Esophagus squamous epithelium (tissue), 5 donors: ENCODE data around the gene GSG1L. TPM values are rescaled to one million over a fixed set of nuclear protein-coding genes. Genes with fewer than 3 reads are reported as not detected.

Experiments
- DNase-seq: peaks from one replicate; lab custom pipeline; 2025; lab: John Stamatoyannopoulos, UW
- H3K27ac ChIP-seq, 4 donors: fragments of 200-600 bp; sonication (generic); one replicate each; pipeline ENCODE4 v1.5.1; 2016 to 2019; ENCODE audit warnings: mild to moderate bottlenecking in 1 of 4
- H3K27me3 ChIP-seq, 4 donors: fragments of 200-600 bp; sonication (generic); 1 replicate in 3 of 4; 2 replicates in 1 of 4; pipeline versions ENCODE4 v1.5.1 to v1.6.0; 2017 to 2021; ENCODE audit warnings: antibody characterized with exemption in 1 of 4
- H3K36me3 ChIP-seq, 3 donors: fragments of 200-600 bp; sonication (generic); one replicate each; pipeline ENCODE4 v1.5.1; 2016 to 2019
- H3K4me1 ChIP-seq, 3 donors: fragments of 200-600 bp; sonication (generic); one replicate each; pipeline ENCODE4 v1.5.1; 2017 to 2019
- H3K4me3 ChIP-seq, 4 donors: fragments of 200-600 bp; sonication (generic); 1 replicate in 3 of 4; 2 replicates in 1 of 4; pipeline ENCODE4 v1.5.1; 2016 to 2019; ENCODE audit warnings: mild to moderate bottlenecking in 2 of 4, moderate library complexity in 1 of 4
- H3K9me3 ChIP-seq, 3 donors: fragments of 200-600 bp; sonication (generic); one replicate each; pipeline ENCODE4 v1.5.1; 2016 to 2019
- POLR2A ChIP-seq, 4 donors: fragments of 450-650 bp; IDR thresholded peaks; one replicate each; pipeline ENCODE4 v1.6.1; 2017; ENCODE audit warnings: antibody characterized with exemption in 4 of 4, mild to moderate bottlenecking in 4 of 4, moderate library complexity in 3 of 4
- WGBS, 2 donors: methylation state at CpG; one replicate each; pipeline ENCODE4 v1.1.5; 2018; 5-methylcytosine and 5-hydroxymethylcytosine counted together
- intact Hi-C: fragments of 100-400 bp; cut with DNase I; formaldehyde crosslinking; loops from one replicate; pipeline ENCODE4 v1.15.0; 2022
- total RNA-seq, 4 donors: library from RNA; depleted of rRNA; stranded (reverse); fragments of >200 nt; gene quantifications; one replicate each; pipeline ENCODE4 v1.1.0, GENCODE V29; 2016
- TF ChIP-seq, protein P1 (sequence below), 6 experiments: fragments of 450-650 bp in 4 of 6; fragments of 200-600 bp in 2 of 6; sonication (generic) in 2 of 6; IDR thresholded peaks; one replicate each; pipeline ENCODE4 v1.5.1; 2016 to 2019; ENCODE audit warnings: antibody characterized with exemption in 6 of 6, mild to moderate bottlenecking in 4 of 6, moderate library complexity in 4 of 6
- donor health status: DM: yes; HTN: yes; CAD: no.

Gene GSG1L
- total RNA-seq, 4 donors from 2014 or later = under 0.01 to 0.21 TPM; not detected in 2

DNA sequence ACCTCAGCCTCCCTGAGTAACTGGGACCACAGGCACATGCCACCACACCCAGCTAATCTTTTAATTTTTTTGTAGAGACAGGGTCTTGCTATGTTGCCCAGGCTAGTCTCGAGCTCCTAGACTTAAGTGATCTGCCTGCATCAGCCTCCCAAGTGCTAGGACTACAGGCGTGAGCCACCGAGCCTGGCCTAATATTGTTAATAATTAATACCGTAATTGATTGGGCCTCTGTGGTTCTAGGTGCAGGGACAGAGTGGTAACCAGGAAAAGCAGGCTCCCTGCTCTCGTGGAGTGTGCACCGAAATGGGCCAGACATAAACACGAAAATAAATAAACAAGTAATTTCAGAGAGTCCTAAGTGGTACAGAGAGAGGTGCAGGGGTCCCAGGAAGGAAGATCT, 241.0 kb downstream of the GSG1L start:
- WGBS, 2 donors = 45 to 65% methylated on average over 7 of the region's 7 CpGs
- H3K27me3 ChIP-seq = peaks cover 0 to 28% (median 0%) of the 10 kb centered on the region in 4 donors
- no peak overlapping the region for H3K4me3 ChIP-seq
- DNase-seq = no peak
- no peak for TF ChIP-seq POLR2A (IDR thresholded peaks at IDR 0.05)
- TF ChIP-seq, protein P1, sequence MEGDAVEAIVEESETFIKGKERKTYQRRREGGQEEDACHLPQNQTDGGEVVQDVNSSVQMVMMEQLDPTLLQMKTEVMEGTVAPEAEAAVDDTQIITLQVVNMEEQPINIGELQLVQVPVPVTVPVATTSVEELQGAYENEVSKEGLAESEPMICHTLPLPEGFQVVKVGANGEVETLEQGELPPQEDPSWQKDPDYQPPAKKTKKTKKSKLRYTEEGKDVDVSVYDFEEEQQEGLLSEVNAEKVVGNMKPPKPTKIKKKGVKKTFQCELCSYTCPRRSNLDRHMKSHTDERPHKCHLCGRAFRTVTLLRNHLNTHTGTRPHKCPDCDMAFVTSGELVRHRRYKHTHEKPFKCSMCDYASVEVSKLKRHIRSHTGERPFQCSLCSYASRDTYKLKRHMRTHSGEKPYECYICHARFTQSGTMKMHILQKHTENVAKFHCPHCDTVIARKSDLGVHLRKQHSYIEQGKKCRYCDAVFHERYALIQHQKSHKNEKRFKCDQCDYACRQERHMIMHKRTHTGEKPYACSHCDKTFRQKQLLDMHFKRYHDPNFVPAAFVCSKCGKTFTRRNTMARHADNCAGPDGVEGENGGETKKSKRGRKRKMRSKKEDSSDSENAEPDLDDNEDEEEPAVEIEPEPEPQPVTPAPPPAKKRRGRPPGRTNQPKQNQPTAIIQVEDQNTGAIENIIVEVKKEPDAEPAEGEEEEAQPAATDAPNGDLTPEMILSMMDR (IDR thresholded peaks at IDR 0.05) = no peak
- H3K9me3 ChIP-seq = no peaks in the 10 kb centered on the region
- intact Hi-C loops = no loop called here
- H3K4me1 ChIP-seq = no peaks in the 10 kb centered on the region
- H3K27ac ChIP-seq = no peak overlapping the region
- H3K36me3 ChIP-seq = no peaks in the 10 kb centered on the region

DNA sequence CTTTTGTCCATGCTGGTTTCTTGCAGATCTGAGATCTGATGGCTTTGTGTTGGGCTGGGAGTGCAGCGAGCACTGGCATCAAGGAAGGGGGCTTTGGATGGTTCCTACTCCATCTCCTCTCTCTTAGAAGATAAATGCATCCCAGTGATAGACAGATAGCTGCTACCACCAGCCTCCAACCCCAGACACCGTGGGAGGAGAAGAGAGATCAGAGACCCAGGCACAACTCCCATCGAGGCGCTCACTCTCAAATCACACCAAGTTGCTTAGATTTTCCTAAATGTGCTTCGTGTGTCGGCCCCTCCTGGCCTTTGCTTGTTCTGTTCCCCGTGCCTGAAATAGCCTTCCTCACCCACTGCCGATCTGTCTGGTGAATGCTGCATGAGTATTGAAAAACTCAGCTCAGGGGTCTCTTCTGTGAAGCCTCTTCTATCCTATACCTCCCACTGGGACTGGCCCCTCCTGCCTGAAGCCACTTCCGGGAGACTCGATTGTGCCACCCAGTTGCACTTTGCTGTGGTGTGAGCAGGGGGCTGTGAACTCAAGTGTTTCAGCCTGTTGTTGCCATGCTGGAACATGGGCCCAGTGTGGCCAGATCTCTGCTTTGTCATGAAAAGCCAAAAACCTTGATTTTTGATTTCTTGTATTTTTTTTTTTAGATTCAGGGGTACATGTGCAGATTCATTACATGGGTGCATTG, 242.7 kb downstream of the GSG1L start:
- intact Hi-C loops = no loop called here
- 76 to 83% methylated on average over 10 of the region's 10 CpGs for WGBS, 2 donors
- TF ChIP-seq POLR2A (IDR thresholded peaks at IDR 0.05) = no peak
- TF ChIP-seq, protein P1 (IDR thresholded peaks at IDR 0.05) = no peak
- no peak for DNase-seq
- Histone ChIP-seq H3K27ac (no peak overlapping the region), H3K4me3 (no peak overlapping the region), H3K27me3 (peaks cover 0 to 38% (median 0%) of the 10 kb centered on the region in 4 donors), H3K9me3 (no peaks in the 10 kb centered on the region), H3K4me1 (no peaks in the 10 kb centered on the region), H3K36me3 (no peaks in the 10 kb centered on the region)

DNA sequence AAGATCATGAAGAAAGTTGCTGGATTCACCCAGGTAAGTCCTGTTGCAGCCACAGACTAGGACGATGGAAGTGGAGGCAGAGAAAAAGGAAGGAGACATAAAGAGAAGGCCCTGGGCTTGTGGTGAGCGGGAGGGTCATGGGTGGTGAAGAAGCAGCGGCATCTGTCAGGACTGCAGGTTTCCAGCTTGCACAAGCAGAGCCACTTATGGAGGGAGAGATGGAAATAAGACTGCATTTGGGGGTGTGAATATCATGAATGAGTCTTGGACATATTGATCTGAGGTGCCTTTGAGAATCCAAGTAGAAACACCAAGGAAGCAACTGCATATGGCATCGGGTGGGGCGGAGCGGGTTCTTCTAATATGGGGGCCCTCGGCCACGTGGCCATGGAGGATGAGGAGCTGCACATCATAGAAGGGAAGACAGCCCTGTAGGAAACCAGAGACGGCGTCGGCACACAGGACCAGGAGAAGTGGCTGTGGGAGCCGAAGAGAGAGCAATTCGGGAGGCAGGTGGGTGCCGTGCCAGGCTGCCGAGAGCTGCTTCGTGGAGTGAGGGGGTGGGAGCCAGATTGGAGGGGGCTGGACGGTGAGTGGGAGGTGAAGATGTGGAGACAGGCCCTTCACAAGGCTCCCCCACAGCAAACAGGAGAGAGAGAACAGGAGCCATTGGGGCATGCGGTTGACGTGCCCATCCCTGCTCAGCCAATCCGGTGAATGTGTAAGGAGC, 243.5 kb downstream of the GSG1L start:
- intact Hi-C loops = no loop called here

DNA sequence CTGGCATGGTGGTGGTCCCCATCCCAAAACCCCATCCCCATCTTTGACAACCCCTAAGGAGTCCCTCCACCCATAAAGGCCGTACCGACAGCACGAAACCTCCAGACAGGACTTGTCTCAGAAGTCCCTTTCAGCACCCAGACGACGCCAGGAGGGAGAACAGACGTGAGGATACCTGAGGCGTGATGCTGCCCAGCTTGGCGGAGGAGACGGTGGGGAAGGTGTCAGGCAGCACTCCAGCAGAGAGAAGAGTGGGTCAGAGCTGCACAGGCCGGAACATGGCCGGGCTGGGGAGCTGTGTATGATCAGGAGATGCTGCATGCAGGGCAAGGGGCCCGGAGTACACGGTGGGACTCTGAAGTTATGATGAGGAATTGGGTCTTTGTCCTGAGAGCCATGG, 244.2 kb downstream of the GSG1L start:
- TF ChIP-seq POLR2A (IDR thresholded peaks at IDR 0.05) = no peak
- TF ChIP-seq, protein P1 (IDR thresholded peaks at IDR 0.05) = no peak
- no peak for DNase-seq
- Histone ChIP-seq H3K4me1 (no peaks in the 10 kb centered on the region), H3K36me3 (no peaks in the 10 kb centered on the region), H3K4me3 (no peak overlapping the region), H3K27ac (no peak overlapping the region), H3K9me3 (no peaks in the 10 kb centered on the region), H3K27me3 (peaks cover 0 to 44% (median 0%) of the 10 kb centered on the region in 4 donors)
- intact Hi-C loops = no loop called here
- WGBS, 2 donors = 73 to 82% methylated on average over 10 to 11 of the region's 13 CpGs

More for the DNA sequence above, 243.5 kb downstream of the GSG1L start:
- 81 to 85% methylated on average over 15 to 19 of the region's 20 CpGs for WGBS, 2 donors
- H3K4me1 ChIP-seq = no peaks in the 10 kb centered on the region
- no peaks in the 10 kb centered on the region for H3K9me3 ChIP-seq
- H3K27me3 ChIP-seq = peaks cover 0 to 45% (median 0%) of the 10 kb centered on the region in 4 donors
- H3K36me3 ChIP-seq = no peaks in the 10 kb centered on the region
- no peak overlapping the region for H3K27ac ChIP-seq
- TF ChIP-seq POLR2A (IDR thresholded peaks at IDR 0.05) = no peak
- TF ChIP-seq, protein P1 (IDR thresholded peaks at IDR 0.05) = no peak
- DNase-seq = no peak
- H3K4me3 ChIP-seq = no peak overlapping the region

DNA sequence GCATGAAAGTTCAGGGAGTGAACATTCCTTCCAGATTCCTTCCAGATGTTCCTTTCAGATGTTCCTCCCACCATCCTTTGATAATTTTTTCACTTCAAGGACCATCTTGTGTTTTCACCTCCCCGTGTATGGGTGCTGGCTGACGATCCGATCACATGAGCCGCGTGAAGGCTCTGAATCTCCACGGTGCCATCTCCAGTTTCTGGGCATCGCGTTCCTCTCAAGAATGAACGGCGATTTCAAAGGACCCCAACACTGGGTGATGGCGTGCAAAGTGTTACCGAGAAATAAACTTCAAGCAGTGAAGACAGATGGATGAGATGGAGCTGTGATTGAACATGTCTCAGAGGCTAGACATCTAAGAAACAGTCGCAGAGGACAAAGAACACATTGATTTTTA, 245.3 kb downstream of the GSG1L start:
- no peak for DNase-seq
- no peaks in the 10 kb centered on the region for H3K9me3 ChIP-seq
- H3K4me1 ChIP-seq = no peaks in the 10 kb centered on the region
- H3K4me3 ChIP-seq = no peak overlapping the region
- no peak overlapping the region for H3K27ac ChIP-seq
- no peaks in the 10 kb centered on the region for H3K36me3 ChIP-seq
- peaks cover 0 to 41% (median 0%) of the 10 kb centered on the region in 4 donors for H3K27me3 ChIP-seq
- WGBS, 2 donors = 55 to 57% methylated on average over 12 to 13 of the region's 13 CpGs
- TF ChIP-seq, protein P1 (IDR thresholded peaks at IDR 0.05) = no peak
- intact Hi-C loops = no loop called here
